ENCODE data around the gene SIPA1L3. TPM values are rescaled to one million over a fixed set of nuclear protein-coding genes. Genes with fewer than 3 reads are reported as not detected.

SIPA1L3 gene
- total RNA-seq, 1 experiment from 2014 or later: 66.3 TPM

GRCh38 chr19:37983153-37983552, 76.1 kb downstream of the SIPA1L3 start:
- in situ Hi-C loops (cut with HindIII; ENCODE audit: low pct_unique_long_range_greater_than_20kb, low sequenced_read_pairs) (no loop called here), intact Hi-C loops (cut with micrococcal nuclease; ENCODE audit: unreplicated experiment) (loop anchor here (10.0 kb wide), 1 partner anchor 78 kb away; the partner anchor contains the start of genes SIPA1L3 and WDR87)
- Histone ChIP-seq H3K9me3 (ENCODE audit: control insufficient read depth, insufficient read depth, low read depth, low read length) (no peaks in the 10 kb centered on the region), H3K4me1 (ENCODE audit: control insufficient read depth, insufficient read depth, low read length) (peaks cover 3% of the 10 kb centered on the region; the same call in 1 of the 2 replicates), H3K4me3 (ENCODE audit: low read depth in 2 of 2, low read length in 2 of 2) (no peak overlapping the region), H3K27ac (ENCODE audit: low read length) (no peak overlapping the region), H3K36me3 (ENCODE audit: control insufficient read depth, insufficient read depth, low read length) (no peaks in the 10 kb centered on the region), H3K27me3 (ENCODE audit: control insufficient read depth, insufficient read depth, low read length) (no peaks in the 10 kb centered on the region)
- no peak for TF ChIP-seq CTCF (IDR thresholded peaks at IDR 0.05)
- no peak for TF ChIP-seq TCF7L2 (IDR thresholded peaks at IDR 0.05; ENCODE audit: low read depth, low read length)
- no peak for TF ChIP-seq SIN3A (IDR thresholded peaks at IDR 0.05; ENCODE audit: borderline replicate concordance, insufficient read depth, low read depth, low read length)
- TF ChIP-seq REST (IDR thresholded peaks at IDR 0.05; ENCODE audit: insufficient read depth in 1 of 2, low read depth in 2 of 2, low read length in 1 of 2): no peak
- no peak for TF ChIP-seq POLR2AphosphoS5 (IDR thresholded peaks at IDR 0.05; ENCODE audit: low read depth, low read length)
- POLR2A ChIA-PET: no interaction called here
- no TSS peak for BruUV-seq (replicated peaks)
- ATAC-seq (no peak), DNase-seq (ENCODE audit: low read depth, low spot score) (no peak)
- CTCF ChIA-PET: interaction anchor here (0.6 to 0.7 kb wide), 2 partner anchors 17 to 159 kb away, joined by 4 to 6 read pairs; no protein-coding TSS in a partner anchor

- POLR2A ChIA-PET: no interaction called here
- H3K9me3 ChIP-seq (ENCODE audit: control insufficient read depth, insufficient read depth, low read depth, low read length): no peaks in the 10 kb centered on the region
- H3K27ac ChIP-seq (ENCODE audit: low read length): no peak overlapping the region
- H3K36me3 ChIP-seq (ENCODE audit: control insufficient read depth, insufficient read depth, low read length): no peaks in the 10 kb centered on the region
- H3K4me1 ChIP-seq (ENCODE audit: control insufficient read depth, insufficient read depth, low read length): peaks cover 5% of the 10 kb centered on the region; the same call in 1 of the 2 replicates
- in situ Hi-C loops (cut with HindIII; ENCODE audit: low pct_unique_long_range_greater_than_20kb, low sequenced_read_pairs): no loop called here
- CTCF ChIA-PET: interaction anchor here (0.6 to 0.7 kb wide), 2 partner anchors 18 to 1067 kb away, joined by 4 to 6 read pairs; no protein-coding TSS in a partner anchor
- no TSS peak for BruUV-seq (replicated peaks)
- TF ChIP-seq TCF7L2 (IDR thresholded peaks at IDR 0.05; ENCODE audit: low read depth, low read length): no peak
- no peak for TF ChIP-seq CTCF (IDR thresholded peaks at IDR 0.05)
- no peak for TF ChIP-seq POLR2AphosphoS5 (IDR thresholded peaks at IDR 0.05; ENCODE audit: low read depth, low read length)
- no peak for TF ChIP-seq SIN3A (IDR thresholded peaks at IDR 0.05; ENCODE audit: borderline replicate concordance, insufficient read depth, low read depth, low read length)
- no peak for TF ChIP-seq REST (IDR thresholded peaks at IDR 0.05; ENCODE audit: insufficient read depth in 1 of 2, low read depth in 2 of 2, low read length in 1 of 2)
- H3K4me3 ChIP-seq (ENCODE audit: low read depth in 2 of 2, low read length in 2 of 2): no peak overlapping the region
- H3K27me3 ChIP-seq (ENCODE audit: control insufficient read depth, insufficient read depth, low read length): no peaks in the 10 kb centered on the region
- DNase-seq (ENCODE audit: low read depth, low spot score) (no peak), ATAC-seq (no peak)
- intact Hi-C loops (cut with micrococcal nuclease; ENCODE audit: unreplicated experiment): loop anchor here (10.0 kb wide), 1 partner anchor 79 kb away; the partner anchor contains the start of genes SIPA1L3 and WDR87
These were observed 76.9 kb downstream of the SIPA1L3 start for GRCh38 chr19:37983916-37984315.

All from Panc1 (cell line).